Measurements from ENCODE around the gene MLNR.

Gene MLNR

GRCh38 chr13:49225223-49226042, 5.3 kb downstream of the MLNR start:
- DNase-seq (ENCODE audit: low read depth): no peak

GRCh38 chr13:49226613-49227012, 6.5 kb downstream of the MLNR start:
- no peak for DNase-seq (ENCODE audit: low read depth)

GRCh38 chr13:49234741-49235140, 14.6 kb downstream of the MLNR start:
- no peak for DNase-seq (ENCODE audit: low read depth)

- no peak for DNase-seq (ENCODE audit: low read depth)
Observed at GRCh38 chr13:49235856-49236431, 15.8 kb downstream of the MLNR start.

- DNase-seq (ENCODE audit: low read depth): no peak
Observed at GRCh38 chr13:49238621-49239020, 18.5 kb downstream of the MLNR start.

GRCh38 chr13:49240017-49240416, 19.9 kb downstream of the MLNR start:
- peak; percentile 15 for DNase-seq (ENCODE audit: low read depth)

- no peak for DNase-seq (ENCODE audit: low read depth)
Observed at GRCh38 chr13:49241296-49241695, 21.2 kb downstream of the MLNR start.

- DNase-seq (ENCODE audit: low read depth): no peak
Observed at GRCh38 chr13:49245101-49245500, 25.0 kb downstream of the MLNR start.

- no peak for DNase-seq (ENCODE audit: low read depth)
Observed at GRCh38 chr13:49246850-49247642, 26.9 kb downstream of the MLNR start.

- DNase-seq (ENCODE audit: low read depth): peak; percentile 60
Observed at GRCh38 chr13:49247643-49248621, 27.8 kb downstream of the MLNR start, which contains the start of gene CDADC1. Gene CDADC1 (plus strand): TSS chr13:49247925. CDS start chr13:49248038, 113 bp downstream.

GRCh38 chr13:49248622-49249002, 28.5 kb downstream of the MLNR start:
- DNase-seq (ENCODE audit: low read depth): no peak

- no peak for DNase-seq (ENCODE audit: low read depth)
Observed at GRCh38 chr13:49251326-49251725, 31.2 kb downstream of the MLNR start.

GRCh38 chr13:49253310-49253709, 33.2 kb downstream of the MLNR start:
- no peak for DNase-seq (ENCODE audit: low read depth)

GRCh38 chr13:49254007-49254406, 33.9 kb downstream of the MLNR start:
- no peak for DNase-seq (ENCODE audit: low read depth)

- no peak for DNase-seq (ENCODE audit: low read depth)
Observed at GRCh38 chr13:49256841-49257240, 36.7 kb downstream of the MLNR start.

GRCh38 chr13:49258089-49258796, 38.1 kb downstream of the MLNR start:
- DNase-seq (ENCODE audit: low read depth): no peak

GRCh38 chr13:49259586-49259985, 39.4 kb downstream of the MLNR start:
- no peak for DNase-seq (ENCODE audit: low read depth)

- DNase-seq (ENCODE audit: low read depth): no peak
Observed at GRCh38 chr13:49262634-49263033, 42.5 kb downstream of the MLNR start.

- no peak for DNase-seq (ENCODE audit: low read depth)
Observed at GRCh38 chr13:49265822-49266221, 45.7 kb downstream of the MLNR start.

- DNase-seq (ENCODE audit: low read depth): no peak
Observed at GRCh38 chr13:49271264-49271663, 51.1 kb downstream of the MLNR start.
